ENCODE measurements around the gene VEZT. TPM values are rescaled to one million over a fixed set of nuclear protein-coding genes. Genes with fewer than 3 reads are reported as not detected.
A peak's percentile ranks its signal among the peaks of the same experiment; 100 is the strongest.

Gene VEZT
- total RNA-seq, 1 donor from 2014 or later: 89.9 TPM

- H3K36me3 Mint-ChIP-seq (ENCODE audit: low read depth, unreplicated experiment): no peaks in the 10 kb centered on the region
- H3K27me3 Mint-ChIP-seq (ENCODE audit: unreplicated experiment): no peaks in the 10 kb centered on the region
- TF ChIP-seq CTCF (IDR thresholded peaks at IDR 0.05; ENCODE audit: unreplicated experiment): no peak
- H3K9me3 Mint-ChIP-seq (ENCODE audit: unreplicated experiment): no peaks in the 10 kb centered on the region
- H3K27ac Mint-ChIP-seq (ENCODE audit: unreplicated experiment): peak overlapping the region; percentile 11
- H3K4me3 Mint-ChIP-seq (ENCODE audit: unreplicated experiment): no peak overlapping the region
- peaks cover 17% of the 10 kb centered on the region for H3K4me1 Mint-ChIP-seq (ENCODE audit: unreplicated experiment)
- peak; percentile 72 for DNase-seq (ENCODE audit: low spot score)
These were observed 118.9 kb downstream of the VEZT start for GRCh38 chr12:95336387-95337067.

GRCh38 chr12:95337146-95337545, 119.5 kb downstream of the VEZT start:
- no peak for TF ChIP-seq CTCF (IDR thresholded peaks at IDR 0.05; ENCODE audit: unreplicated experiment)
- H3K27ac Mint-ChIP-seq (ENCODE audit: unreplicated experiment): no peak overlapping the region
- DNase-seq (ENCODE audit: low spot score): no peak
- no peaks in the 10 kb centered on the region for H3K36me3 Mint-ChIP-seq (ENCODE audit: low read depth, unreplicated experiment)
- peaks cover 17% of the 10 kb centered on the region for H3K4me1 Mint-ChIP-seq (ENCODE audit: unreplicated experiment)
- H3K27me3 Mint-ChIP-seq (ENCODE audit: unreplicated experiment): no peaks in the 10 kb centered on the region
- no peaks in the 10 kb centered on the region for H3K9me3 Mint-ChIP-seq (ENCODE audit: unreplicated experiment)
- H3K4me3 Mint-ChIP-seq (ENCODE audit: unreplicated experiment): no peak overlapping the region

- Mint-ChIP-seq H3K27ac (ENCODE audit: unreplicated experiment) (no peak overlapping the region), H3K36me3 (ENCODE audit: low read depth, unreplicated experiment) (no peaks in the 10 kb centered on the region), H3K4me3 (ENCODE audit: unreplicated experiment) (no peak overlapping the region), H3K9me3 (ENCODE audit: unreplicated experiment) (no peaks in the 10 kb centered on the region), H3K27me3 (ENCODE audit: unreplicated experiment) (no peaks in the 10 kb centered on the region), H3K4me1 (ENCODE audit: unreplicated experiment) (peaks cover 17% of the 10 kb centered on the region)
- DNase-seq (ENCODE audit: low spot score): no peak
- no peak for TF ChIP-seq CTCF (IDR thresholded peaks at IDR 0.05; ENCODE audit: unreplicated experiment)
These were observed 121.6 kb downstream of the VEZT start for GRCh38 chr12:95339086-95339788.

GRCh38 chr12:95342008-95342407, 124.4 kb downstream of the VEZT start:
- Mint-ChIP-seq H3K9me3 (ENCODE audit: unreplicated experiment) (no peaks in the 10 kb centered on the region), H3K27me3 (ENCODE audit: unreplicated experiment) (no peaks in the 10 kb centered on the region), H3K36me3 (ENCODE audit: low read depth, unreplicated experiment) (no peaks in the 10 kb centered on the region), H3K27ac (ENCODE audit: unreplicated experiment) (no peak overlapping the region), H3K4me3 (ENCODE audit: unreplicated experiment) (no peak overlapping the region), H3K4me1 (ENCODE audit: unreplicated experiment) (peaks cover 3% of the 10 kb centered on the region)
- no peak for DNase-seq (ENCODE audit: low spot score)
- no peak for TF ChIP-seq CTCF (IDR thresholded peaks at IDR 0.05; ENCODE audit: unreplicated experiment)

All from endothelial cell (in vitro differentiated cells).